Nephron progenitor cell (in vitro differentiated cells): Measurements from ENCODE around the gene MUC16.

Experiments used
- DNase-seq: peaks from one replicate; pipeline ENCODE4 v3.0.0; 2021
- H3K27ac Mint-ChIP-seq: 2 replicates; pipeline ENCODE4 v1.8.0; 2021; ENCODE audit warnings: mild to moderate bottlenecking, moderate library complexity, mixed read lengths
- H3K27me3 Mint-ChIP-seq: 2 replicates; pipeline ENCODE4 v1.8.0; 2021; ENCODE audit warnings: mild to moderate bottlenecking, low read depth, mixed read lengths; ENCODE audit not compliant: poor library complexity
- H3K36me3 Mint-ChIP-seq: 2 replicates; pipeline ENCODE4 v1.8.0; 2021; ENCODE audit warnings: low read depth, mixed read lengths
- H3K4me1 Mint-ChIP-seq: 2 replicates; pipeline ENCODE4 v1.8.0; 2021; ENCODE audit warnings: mixed read lengths
- H3K4me3 Mint-ChIP-seq: 2 replicates; pipeline ENCODE4 v1.8.0; 2021; ENCODE audit warnings: mild to moderate bottlenecking, moderate library complexity, mixed read lengths
- H3K9me3 Mint-ChIP-seq: 2 replicates; pipeline ENCODE4 v1.8.0; 2021; ENCODE audit warnings: mild to moderate bottlenecking, moderate library complexity, mixed read lengths
- TF ChIP-seq, protein P1 (sequence below): fragments of 200-600 bp; sonication (generic); IDR thresholded peaks from 2 replicates; pipeline ENCODE4 v1.5.0; 2021; ENCODE audit warnings: antibody characterized with exemption

Gene MUC16

DNA sequence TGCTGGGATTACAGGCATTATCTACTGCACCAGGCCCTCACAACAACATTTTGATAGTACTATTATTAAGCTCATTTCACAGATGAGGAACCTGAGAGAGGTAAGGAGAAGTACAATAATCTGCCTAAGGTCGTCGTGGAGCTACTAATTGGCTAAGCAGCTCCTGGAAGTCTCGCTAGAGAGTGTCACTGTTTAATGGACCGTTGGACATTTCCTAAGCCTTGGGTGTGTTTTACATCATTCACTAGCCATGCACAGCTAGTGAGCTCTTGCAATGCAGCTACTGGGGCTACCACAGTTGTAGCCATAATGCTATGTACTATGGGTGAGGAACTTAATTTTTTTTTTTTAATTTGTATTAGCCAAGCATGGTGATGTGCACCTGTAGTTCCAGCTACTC, 42.7 kb upstream of the MUC16 start:
- TF ChIP-seq, protein P1, sequence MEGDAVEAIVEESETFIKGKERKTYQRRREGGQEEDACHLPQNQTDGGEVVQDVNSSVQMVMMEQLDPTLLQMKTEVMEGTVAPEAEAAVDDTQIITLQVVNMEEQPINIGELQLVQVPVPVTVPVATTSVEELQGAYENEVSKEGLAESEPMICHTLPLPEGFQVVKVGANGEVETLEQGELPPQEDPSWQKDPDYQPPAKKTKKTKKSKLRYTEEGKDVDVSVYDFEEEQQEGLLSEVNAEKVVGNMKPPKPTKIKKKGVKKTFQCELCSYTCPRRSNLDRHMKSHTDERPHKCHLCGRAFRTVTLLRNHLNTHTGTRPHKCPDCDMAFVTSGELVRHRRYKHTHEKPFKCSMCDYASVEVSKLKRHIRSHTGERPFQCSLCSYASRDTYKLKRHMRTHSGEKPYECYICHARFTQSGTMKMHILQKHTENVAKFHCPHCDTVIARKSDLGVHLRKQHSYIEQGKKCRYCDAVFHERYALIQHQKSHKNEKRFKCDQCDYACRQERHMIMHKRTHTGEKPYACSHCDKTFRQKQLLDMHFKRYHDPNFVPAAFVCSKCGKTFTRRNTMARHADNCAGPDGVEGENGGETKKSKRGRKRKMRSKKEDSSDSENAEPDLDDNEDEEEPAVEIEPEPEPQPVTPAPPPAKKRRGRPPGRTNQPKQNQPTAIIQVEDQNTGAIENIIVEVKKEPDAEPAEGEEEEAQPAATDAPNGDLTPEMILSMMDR, result no peak
- Mint-ChIP-seq H3K27ac (no peak overlapping the region), H3K36me3 (no peaks in the 10 kb centered on the region), H3K4me1 (peaks cover 30% of the 10 kb centered on the region), H3K4me3 (no peak overlapping the region), H3K9me3 (peaks cover 7% of the 10 kb centered on the region), H3K27me3 (peaks cover 4% of the 10 kb centered on the region)
- no peak for DNase-seq

DNA sequence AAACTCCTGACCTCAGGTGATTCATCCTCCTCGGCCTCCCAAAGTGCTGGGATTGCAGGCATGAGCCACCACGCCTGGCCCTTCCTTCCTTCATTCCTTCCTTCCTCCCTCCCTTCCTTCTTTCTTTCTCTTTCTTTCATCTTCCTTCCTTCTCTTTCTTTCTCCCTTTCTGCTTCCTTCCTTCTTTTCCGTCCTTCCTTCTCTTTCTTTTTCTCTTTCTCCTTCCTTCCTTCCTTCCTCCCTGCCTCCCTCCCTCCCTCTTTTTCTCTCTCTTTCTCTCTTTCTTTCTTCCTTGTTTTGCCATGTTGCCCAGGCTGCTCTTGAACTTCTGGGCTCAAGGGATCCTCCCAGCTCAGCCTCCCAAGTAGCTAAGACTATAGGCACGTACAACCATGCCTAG, 36.5 kb upstream of the MUC16 start:
- no peak overlapping the region for H3K4me3 Mint-ChIP-seq
- no peak for DNase-seq
- peaks cover 4% of the 10 kb centered on the region for H3K4me1 Mint-ChIP-seq
- H3K9me3 Mint-ChIP-seq, result no peaks in the 10 kb centered on the region
- peaks cover 20% of the 10 kb centered on the region for H3K27me3 Mint-ChIP-seq
- no peak overlapping the region for H3K27ac Mint-ChIP-seq
- TF ChIP-seq, protein P1, result no peak
- H3K36me3 Mint-ChIP-seq, result no peaks in the 10 kb centered on the region

DNA sequence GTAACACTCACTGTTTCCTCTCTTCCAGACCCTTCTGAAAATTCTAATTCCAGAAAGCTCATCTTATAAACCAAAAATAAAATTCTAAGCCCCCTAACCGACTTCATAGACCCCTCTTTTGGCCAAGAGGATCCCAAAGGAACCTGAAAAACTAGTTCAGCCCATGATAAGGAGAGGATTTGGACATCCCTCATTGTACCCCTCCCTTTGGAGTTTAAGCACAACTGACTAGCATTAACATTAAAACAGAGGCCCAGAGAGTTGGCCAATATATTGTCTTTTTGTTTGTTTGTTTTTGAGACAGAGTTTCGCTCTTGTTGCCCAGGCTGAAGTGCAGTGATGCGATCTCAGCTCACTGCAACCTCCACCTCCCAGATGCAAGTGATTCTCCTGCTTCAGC, 34.2 kb upstream of the MUC16 start:
- Mint-ChIP-seq H3K36me3 (no peaks in the 10 kb centered on the region), H3K4me1 (peaks cover 14% of the 10 kb centered on the region), H3K9me3 (no peaks in the 10 kb centered on the region), H3K4me3 (no peak overlapping the region), H3K27me3 (peaks cover 27% of the 10 kb centered on the region), H3K27ac (peak overlapping the region; percentile 66)
- TF ChIP-seq, protein P1, result no peak
- DNase-seq, result no peak

DNA sequence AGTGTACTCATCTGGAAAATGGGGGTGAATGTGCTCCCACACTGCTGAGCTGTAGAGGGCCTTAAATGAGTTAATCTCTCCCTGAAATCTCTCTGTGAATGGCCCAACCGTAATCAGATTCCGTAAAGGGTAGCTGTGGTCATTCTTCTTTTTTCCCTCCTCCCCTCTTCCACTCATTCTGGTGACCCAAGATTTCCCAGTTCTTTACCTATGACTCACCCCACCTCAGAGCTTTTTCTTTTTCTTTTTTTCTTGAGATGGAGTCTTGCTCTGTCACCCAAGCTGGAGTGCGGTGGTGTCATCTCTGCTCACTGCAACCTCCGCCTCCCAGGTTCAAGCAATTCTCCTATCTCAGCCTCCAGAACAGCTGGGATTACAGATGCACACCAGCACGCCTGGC, 33.3 kb upstream of the MUC16 start:
- DNase-seq, result no peak
- H3K36me3 Mint-ChIP-seq, result no peaks in the 10 kb centered on the region
- no peak overlapping the region for H3K4me3 Mint-ChIP-seq
- no peaks in the 10 kb centered on the region for H3K9me3 Mint-ChIP-seq
- peaks cover 30% of the 10 kb centered on the region for H3K27me3 Mint-ChIP-seq
- TF ChIP-seq, protein P1, result no peak
- no peak overlapping the region for H3K27ac Mint-ChIP-seq
- peaks cover 15% of the 10 kb centered on the region for H3K4me1 Mint-ChIP-seq

DNA sequence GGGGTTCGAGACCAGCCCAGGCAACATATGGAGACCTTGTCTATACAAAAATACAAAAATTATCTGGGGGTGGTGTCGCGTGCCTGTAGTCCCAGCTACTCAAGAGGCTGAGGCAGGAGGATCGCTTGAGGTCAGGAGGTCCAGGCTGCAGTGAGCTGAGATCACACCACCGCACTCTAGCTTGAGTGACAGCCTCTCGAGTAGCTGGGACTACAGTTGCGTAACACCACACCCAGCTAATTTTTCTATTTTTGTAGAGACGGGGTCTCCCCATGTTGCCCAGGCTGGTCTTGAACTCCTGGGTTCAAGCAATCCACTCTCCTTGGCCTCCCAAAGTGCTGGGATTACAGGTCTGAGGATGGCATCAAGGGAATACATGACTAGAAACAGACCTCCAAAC, 30.8 kb upstream of the MUC16 start:
- Mint-ChIP-seq H3K27ac (no peak overlapping the region), H3K27me3 (peaks cover 32% of the 10 kb centered on the region), H3K4me3 (no peak overlapping the region), H3K9me3 (no peaks in the 10 kb centered on the region), H3K4me1 (peaks cover 12% of the 10 kb centered on the region), H3K36me3 (no peaks in the 10 kb centered on the region)
- DNase-seq, result no peak
- TF ChIP-seq, protein P1, result no peak

DNA sequence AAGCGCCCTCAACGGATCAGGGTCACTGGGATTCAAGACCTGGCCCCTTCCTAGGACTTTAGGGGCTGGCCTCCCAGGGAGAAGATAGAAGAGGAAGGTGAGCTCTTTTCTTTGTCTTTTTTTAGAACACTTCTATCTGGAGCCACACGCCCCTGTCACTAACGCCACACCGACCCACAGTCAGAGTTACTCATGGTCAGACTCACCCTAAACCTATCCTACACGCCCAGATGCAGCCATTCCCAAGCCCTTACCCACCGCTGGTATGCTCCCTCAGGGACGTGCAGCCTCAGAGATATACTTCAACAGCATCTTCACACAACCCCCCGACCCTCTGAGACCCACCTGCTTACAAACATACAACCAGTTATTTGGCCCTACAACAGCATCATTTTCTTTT, 29.9 kb upstream of the MUC16 start:
- TF ChIP-seq, protein P1, result no peak
- Mint-ChIP-seq H3K27ac (peak overlapping the region; percentile 73), H3K27me3 (peaks cover 39% of the 10 kb centered on the region), H3K4me3 (no peak overlapping the region), H3K36me3 (no peaks in the 10 kb centered on the region), H3K9me3 (no peaks in the 10 kb centered on the region), H3K4me1 (peaks cover 18% of the 10 kb centered on the region)
- DNase-seq, result no peak
